GM12872 (cell line): ENCODE measurements around the gene PLEKHA7.

Experiments used
- TF ChIP-seq, protein P1 (sequence below): IDR thresholded peaks from 3 replicates; pipeline ENCODE4 v1.5.1; 2011; ENCODE audit warnings: low read depth, mild to moderate bottlenecking, low read length, moderate library complexity; ENCODE audit not compliant: insufficient read depth

Gene PLEKHA7

DNA sequence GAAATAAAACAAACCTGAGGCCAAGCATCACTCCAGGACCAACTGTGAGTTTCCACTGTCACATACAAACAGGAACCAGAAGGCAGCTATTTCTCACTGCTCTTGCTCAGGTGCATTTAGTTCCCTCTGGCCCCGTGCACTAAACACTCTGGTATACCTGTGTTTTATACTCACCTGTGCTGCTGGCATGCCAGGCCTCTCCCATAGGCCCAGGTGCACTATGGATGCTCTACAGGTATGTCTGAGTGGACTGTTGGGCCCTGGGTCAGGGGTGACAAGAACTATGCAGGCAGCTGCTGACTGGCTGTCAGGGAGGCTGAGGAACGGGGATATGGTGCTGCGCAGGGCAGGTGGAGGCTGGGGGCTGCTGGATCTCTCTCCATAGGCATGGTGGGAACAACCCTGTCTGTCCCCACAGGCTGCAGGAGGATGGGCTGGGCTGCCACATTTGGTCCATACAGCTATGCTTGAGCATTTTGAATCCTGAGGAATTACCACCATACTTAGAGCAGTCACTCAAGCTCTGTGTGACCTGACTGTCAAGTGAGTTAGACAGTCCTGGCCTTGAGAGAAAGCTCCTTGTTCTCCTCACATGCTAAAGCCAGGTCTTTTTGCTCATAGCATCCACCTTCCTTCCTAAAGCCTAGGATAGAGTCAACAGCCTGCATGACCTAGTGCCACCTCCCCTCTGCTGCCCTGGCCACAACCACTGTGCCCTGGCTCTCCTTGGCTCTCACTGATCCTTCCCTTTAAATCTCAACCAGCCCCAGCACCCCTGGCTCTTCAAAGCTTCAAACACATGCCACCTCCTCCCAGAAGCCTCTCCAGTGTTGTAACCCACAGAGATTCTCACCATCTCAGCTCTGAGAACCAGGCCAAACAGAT is 202.8 kb downstream of the PLEKHA7 start:
- TF ChIP-seq, protein P1, sequence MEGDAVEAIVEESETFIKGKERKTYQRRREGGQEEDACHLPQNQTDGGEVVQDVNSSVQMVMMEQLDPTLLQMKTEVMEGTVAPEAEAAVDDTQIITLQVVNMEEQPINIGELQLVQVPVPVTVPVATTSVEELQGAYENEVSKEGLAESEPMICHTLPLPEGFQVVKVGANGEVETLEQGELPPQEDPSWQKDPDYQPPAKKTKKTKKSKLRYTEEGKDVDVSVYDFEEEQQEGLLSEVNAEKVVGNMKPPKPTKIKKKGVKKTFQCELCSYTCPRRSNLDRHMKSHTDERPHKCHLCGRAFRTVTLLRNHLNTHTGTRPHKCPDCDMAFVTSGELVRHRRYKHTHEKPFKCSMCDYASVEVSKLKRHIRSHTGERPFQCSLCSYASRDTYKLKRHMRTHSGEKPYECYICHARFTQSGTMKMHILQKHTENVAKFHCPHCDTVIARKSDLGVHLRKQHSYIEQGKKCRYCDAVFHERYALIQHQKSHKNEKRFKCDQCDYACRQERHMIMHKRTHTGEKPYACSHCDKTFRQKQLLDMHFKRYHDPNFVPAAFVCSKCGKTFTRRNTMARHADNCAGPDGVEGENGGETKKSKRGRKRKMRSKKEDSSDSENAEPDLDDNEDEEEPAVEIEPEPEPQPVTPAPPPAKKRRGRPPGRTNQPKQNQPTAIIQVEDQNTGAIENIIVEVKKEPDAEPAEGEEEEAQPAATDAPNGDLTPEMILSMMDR = no peak

DNA sequence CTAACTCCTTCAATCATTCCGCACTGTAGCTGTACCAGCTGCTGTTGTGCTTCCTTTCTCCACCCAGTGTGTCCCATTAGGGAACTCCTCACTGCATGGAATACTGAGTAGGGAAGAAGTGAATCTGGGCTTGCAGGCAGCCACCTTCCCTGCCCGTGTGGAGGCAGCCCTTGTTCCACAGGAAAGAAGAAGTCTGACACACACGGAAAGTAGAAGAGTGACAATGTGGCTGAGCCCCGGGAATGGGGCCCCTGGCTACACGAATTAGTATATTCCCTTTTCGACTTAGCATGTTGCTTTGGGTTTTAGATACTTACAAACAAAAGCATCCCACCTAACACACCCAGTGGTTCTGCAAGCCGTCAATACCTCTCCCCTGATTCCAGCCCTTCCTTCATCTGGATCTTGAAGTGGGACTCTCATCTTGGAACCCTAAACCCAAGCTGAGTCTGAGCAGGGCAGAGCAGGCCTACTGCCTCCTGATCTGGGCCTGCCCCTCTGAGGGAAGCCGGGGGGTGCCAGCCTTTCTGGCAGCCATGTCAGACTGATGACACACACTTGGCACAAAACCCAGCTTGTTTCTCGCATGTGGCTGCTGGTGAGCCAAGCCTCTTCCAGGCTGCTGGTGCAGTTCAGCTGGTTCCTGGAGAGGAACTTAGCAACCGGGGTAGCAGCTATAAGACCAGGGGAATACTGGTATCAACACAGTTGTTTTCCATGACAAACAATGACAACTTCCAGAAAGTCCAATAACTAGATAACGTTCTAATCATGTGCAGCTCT is 204.1 kb downstream of the PLEKHA7 start:
- TF ChIP-seq, protein P1 = no peak

DNA sequence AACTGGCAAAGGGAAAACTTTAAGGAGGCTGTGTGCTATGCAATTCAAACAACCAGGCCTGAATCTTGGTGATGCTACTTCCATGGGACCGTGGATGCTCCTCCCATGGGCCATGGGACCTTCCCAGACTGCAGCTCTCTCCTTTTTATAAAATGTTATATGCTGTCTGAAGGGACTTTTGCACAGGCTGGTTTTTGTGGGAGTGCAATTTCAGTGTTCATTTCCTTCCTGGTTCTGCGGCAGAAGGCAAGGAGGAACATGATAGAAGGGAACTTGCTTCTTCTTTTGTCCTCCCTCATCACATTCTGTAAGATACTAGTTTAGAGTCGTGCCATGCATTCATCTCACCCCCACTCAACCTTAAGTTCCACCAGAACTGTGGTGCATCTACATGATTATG is 206.9 kb downstream of the PLEKHA7 start:
- TF ChIP-seq, protein P1 = no peak

DNA sequence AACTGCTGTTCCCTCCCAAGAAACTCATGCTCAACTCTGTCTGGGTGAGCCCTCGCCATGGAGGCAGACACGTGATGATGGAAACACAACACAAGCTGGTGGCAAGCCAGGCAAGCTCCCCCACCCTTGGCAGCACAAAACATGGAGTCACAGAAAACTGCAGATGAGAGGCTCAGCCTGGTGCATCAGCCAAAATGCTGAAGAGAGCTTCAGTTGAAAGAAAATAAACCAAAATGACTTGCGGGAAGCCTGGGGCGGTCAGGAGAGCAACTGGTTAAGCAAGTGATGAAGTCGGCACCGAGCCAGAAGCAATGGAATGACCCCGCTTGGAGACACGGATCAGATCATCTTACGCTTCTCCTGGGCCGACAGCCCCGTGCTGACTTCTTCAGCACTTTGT is 207.4 kb downstream of the PLEKHA7 start:
- TF ChIP-seq, protein P1 = no peak

DNA sequence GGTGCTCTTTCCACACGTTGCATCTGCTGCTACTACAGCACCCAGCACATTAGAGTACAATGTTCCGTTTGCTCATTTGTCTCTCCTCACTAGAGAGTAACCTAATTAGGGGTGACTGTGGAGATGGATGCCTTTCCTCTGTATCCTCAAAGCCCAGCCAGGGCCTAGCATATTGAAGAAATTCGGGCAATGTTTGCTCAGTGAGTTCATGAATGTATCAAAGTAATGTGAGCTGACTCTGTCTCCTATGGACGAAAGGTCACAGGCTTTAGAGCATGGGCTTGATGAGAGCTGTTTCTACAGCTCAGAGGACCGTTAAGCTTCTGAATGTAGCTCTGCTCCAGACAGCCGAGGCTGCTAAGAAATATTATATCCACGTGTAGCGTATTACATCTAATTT is 208.3 kb downstream of the PLEKHA7 start:
- TF ChIP-seq, protein P1 = no peak

DNA sequence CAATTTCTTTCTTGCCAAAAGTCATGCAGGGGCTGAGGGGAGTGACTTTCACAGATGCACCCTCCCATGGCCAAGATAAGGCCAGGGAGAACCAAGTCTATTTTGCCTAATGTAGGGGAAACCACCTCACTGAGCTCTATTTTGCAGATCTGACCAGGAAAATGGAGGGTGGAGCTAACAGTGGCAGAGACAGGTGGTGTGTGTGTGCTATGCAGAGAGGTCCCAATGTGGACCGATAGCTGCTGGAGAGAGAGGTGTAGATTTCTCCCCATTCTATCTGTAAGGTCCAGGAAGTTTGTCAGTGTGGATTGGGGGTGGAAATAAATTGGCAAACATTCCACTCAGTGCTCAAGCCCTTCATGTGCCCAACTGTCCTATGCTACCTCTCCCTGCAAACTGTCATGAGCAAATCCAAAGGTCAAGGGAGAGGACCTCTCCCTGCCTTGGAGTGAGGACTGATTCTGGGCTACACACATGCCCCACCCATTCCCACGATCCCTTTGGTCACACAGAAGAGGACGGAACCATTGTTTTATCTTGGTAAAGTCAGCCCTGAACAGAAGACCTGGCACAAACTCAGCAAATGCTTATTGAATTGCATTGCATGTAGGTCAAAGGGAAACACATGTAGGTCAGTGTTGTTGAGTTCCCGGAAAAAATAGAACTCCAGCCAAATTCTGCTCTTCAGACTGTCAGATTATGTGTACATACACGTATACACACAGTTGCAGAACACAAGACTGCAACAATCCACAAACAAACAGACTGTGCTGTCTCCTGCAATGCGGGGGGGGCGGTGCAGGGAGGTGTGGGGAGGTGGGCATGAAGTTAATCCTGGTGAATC is 209.9 kb downstream of the PLEKHA7 start:
- TF ChIP-seq, protein P1 = no peak
